ENCODE data around the gene CAMTA2.

The CAMTA2 gene

GRCh38 chr17:4921320-4921719, 66.2 kb downstream of the CAMTA2 start:
- DNase-seq, result no peak

- DNase-seq, result no peak
Measured at GRCh38 chr17:4920351-4921048, 67.0 kb downstream of the CAMTA2 start.

DNA sequence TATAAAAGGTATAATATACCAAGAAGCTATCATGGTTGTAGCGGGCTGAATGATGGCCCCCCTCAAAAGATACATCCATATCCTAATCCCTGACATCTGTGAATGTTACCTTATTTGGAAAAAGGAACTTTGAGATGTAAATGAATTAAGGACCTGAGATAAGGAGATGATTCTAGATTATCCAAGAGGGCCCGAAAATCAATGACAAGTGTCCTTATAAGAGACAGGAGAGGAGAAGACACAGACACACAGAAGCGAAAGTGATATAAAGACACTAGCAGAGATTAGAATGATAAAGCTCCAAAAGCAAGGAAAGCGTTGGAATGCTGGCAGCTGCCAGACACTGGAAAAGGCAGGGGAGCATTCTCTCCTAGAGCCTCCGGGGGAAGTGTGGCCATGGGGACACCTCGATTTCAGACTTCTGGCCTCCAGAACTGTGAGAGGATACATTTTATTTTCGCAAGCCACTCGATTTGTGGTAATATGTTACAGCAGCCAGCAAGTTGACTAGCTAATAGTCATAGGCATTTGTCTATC, 67.9 kb downstream of the CAMTA2 start:
- DNase-seq, result no peak
